ENCODE results near the gene SHMT2. TPM values are rescaled to one million over a fixed set of nuclear protein-coding genes. Genes with fewer than 3 reads are reported as not detected.
A peak's percentile ranks its signal among the peaks of the same experiment; 100 is the strongest.

The SHMT2 gene
- total and polyA plus RNA-seq, 7 experiments from 2014 or later = 21.7 to 175 (median 36.1) TPM

GRCh38 chr12:57236201-57236924, 6.9 kb downstream of the SHMT2 start:
- peak in 1 of 9 donors; percentile 9 for DNase-seq
- CTCF ChIA-PET = interaction anchor here (1.3 to 11.8 kb wide), 3 partner anchors 9 to 167 kb away, joined by 3 to 156 read pairs (median 148); partner anchors contain the start of genes NXPH4 and SHMT2
- Mint-ChIP-seq H3K4me1 (peaks cover 38 to 62% (median 52%) of the 10 kb centered on the region in 7 donors), H3K27ac (peak overlapping the region in 1 of 9 donors; percentile 77), H3K36me3 (peaks cover 13 to 29% (median 16%) of the 10 kb centered on the region in 5 donors), H3K27me3 (peaks cover 29 to 51% (median 38%) of the 10 kb centered on the region in 5 donors), H3K9me3 (no peaks in the 10 kb centered on the region), H3K4me3 (peak overlapping the region in 5 of 10 donors; percentile 8 to 97 (median 87))
- H3K27ac ChIP-seq (ENCODE audit: low read depth, low read length) = no peak overlapping the region
- intact Hi-C loops (cut with micrococcal nuclease) = no loop called here
- peaks cover 25 to 44% of the 10 kb centered on the region in 2 donors for H3K4me1 ChIP-seq (ENCODE audit: control insufficient read depth in 2 of 2, insufficient read depth in 2 of 2, low read length in 2 of 2)
- H3K4me3 ChIP-seq (ENCODE audit: low read length) = no peak overlapping the region
- H3K36me3 ChIP-seq (ENCODE audit: control insufficient read depth in 2 of 3, insufficient read depth in 3 of 3, low read length in 3 of 3) = peaks cover 0 to 40% (median 0%) of the 10 kb centered on the region in 3 experiments
- POLR2A ChIA-PET = interaction anchor here (1.0 to 7.7 kb wide), 3 partner anchors 9 to 18 kb away, joined by 3 to 79 read pairs (median 4); partner anchors contain the start of gene SHMT2
- no peaks in the 10 kb centered on the region for H3K9me3 ChIP-seq (ENCODE audit: control insufficient read depth in 2 of 3, low read length in 3 of 3)
- ATAC-seq = no peak
- H3K27me3 ChIP-seq (ENCODE audit: control insufficient read depth in 2 of 2, insufficient read depth in 2 of 2, low read length in 2 of 2) = peaks cover 0 to 10% of the 10 kb centered on the region in 2 donors

GRCh38 chr12:57236925-57237595, 7.5 kb downstream of the SHMT2 start:
- Histone ChIP-seq H3K9me3 (ENCODE audit: control insufficient read depth in 2 of 3, low read length in 3 of 3) (no peaks in the 10 kb centered on the region), H3K36me3 (ENCODE audit: control insufficient read depth in 2 of 3, insufficient read depth in 3 of 3, low read length in 3 of 3) (peaks cover 0 to 33% (median 0%) of the 10 kb centered on the region in 3 experiments), H3K27me3 (ENCODE audit: control insufficient read depth in 2 of 2, insufficient read depth in 2 of 2, low read length in 2 of 2) (peaks cover 4 to 17% of the 10 kb centered on the region in 2 donors), H3K4me3 (ENCODE audit: low read length) (no peak overlapping the region), H3K4me1 (ENCODE audit: control insufficient read depth in 2 of 2, insufficient read depth in 2 of 2, low read length in 2 of 2) (peaks cover 32 to 51% of the 10 kb centered on the region in 2 donors), H3K27ac (ENCODE audit: low read depth, low read length) (no peak overlapping the region)
- CTCF ChIA-PET = interaction anchor here (1.3 to 11.8 kb wide), 4 partner anchors 10 to 168 kb away, joined by 3 to 156 read pairs (median 83); partner anchors contain the start of genes NXPH4 and SHMT2
- ATAC-seq (no peak), DNase-seq (peak in 1 of 9 donors; percentile 13)
- H3K27ac Mint-ChIP-seq = peak overlapping the region in 1 of 9 donors; percentile 77
- peaks cover 43 to 65% (median 55%) of the 10 kb centered on the region in 7 donors for H3K4me1 Mint-ChIP-seq
- H3K9me3 Mint-ChIP-seq = no peaks in the 10 kb centered on the region
- intact Hi-C loops (cut with micrococcal nuclease) = no loop called here
- POLR2A ChIA-PET = interaction anchor here (3.5 to 7.7 kb wide), 2 partner anchors 10 to 23 kb away, joined by 23 to 79 read pairs; partner anchors contain the start of gene SHMT2
- peaks cover 13 to 24% (median 15%) of the 10 kb centered on the region in 5 donors for H3K36me3 Mint-ChIP-seq
- H3K4me3 Mint-ChIP-seq = peak overlapping the region; percentile 27 to 97 (median 82)
- peaks cover 36 to 58% (median 45%) of the 10 kb centered on the region in 5 donors for H3K27me3 Mint-ChIP-seq

GRCh38 chr12:57237596-57237931, 8.1 kb downstream of the SHMT2 start:
- no peaks in the 10 kb centered on the region for H3K9me3 ChIP-seq (ENCODE audit: control insufficient read depth in 2 of 3, low read length in 3 of 3)
- H3K27ac Mint-ChIP-seq = peak overlapping the region in 2 of 9 donors; percentile 45 to 79

GRCh38 chr12:57237932-57238853, 8.7 kb downstream of the SHMT2 start:
- Histone ChIP-seq H3K36me3 (ENCODE audit: control insufficient read depth in 2 of 3, insufficient read depth in 3 of 3, low read length in 3 of 3) (peaks cover 0 to 22% (median 0%) of the 10 kb centered on the region in 3 experiments), H3K4me3 (ENCODE audit: low read length) (peak overlapping the region; percentile 80), H3K9me3 (ENCODE audit: control insufficient read depth in 2 of 3, low read length in 3 of 3) (no peaks in the 10 kb centered on the region), H3K4me1 (ENCODE audit: control insufficient read depth in 2 of 2, insufficient read depth in 2 of 2, low read length in 2 of 2) (peaks cover 41 to 62% of the 10 kb centered on the region in 2 donors), H3K27ac (ENCODE audit: low read depth, low read length) (no peak overlapping the region), H3K27me3 (ENCODE audit: control insufficient read depth in 2 of 2, insufficient read depth in 2 of 2, low read length in 2 of 2) (peaks cover 7 to 18% of the 10 kb centered on the region in 2 donors)
- ChIA-PET POLR2A (interaction anchor here (0.6 to 7.7 kb wide), 6 partner anchors 11 to 1422 kb away, joined by 3 to 79 read pairs (median 6); partner anchors contain the start of genes LRP1 and SHMT2), CTCF (interaction anchor here (1.0 to 11.8 kb wide), 5 partner anchors 11 to 169 kb away, joined by 3 to 156 read pairs (median 18); partner anchors contain the start of genes NXPH4 and SHMT2)
- peak in 1 of 9 donors; percentile 13 for DNase-seq
- no peaks in the 10 kb centered on the region for H3K9me3 Mint-ChIP-seq
- ATAC-seq = no peak
- peaks cover 42 to 66% (median 53%) of the 10 kb centered on the region in 5 donors for H3K27me3 Mint-ChIP-seq
- H3K4me3 Mint-ChIP-seq = peak overlapping the region; percentile 87 to 99 (median 94)
- H3K36me3 Mint-ChIP-seq = peaks cover 7 to 15% (median 10%) of the 10 kb centered on the region in 5 donors
- peak overlapping the region in 4 of 9 donors; percentile 36 to 79 (median 66) for H3K27ac Mint-ChIP-seq
- H3K4me1 Mint-ChIP-seq = peaks cover 47 to 75% (median 63%) of the 10 kb centered on the region in 7 donors
- intact Hi-C loops (cut with micrococcal nuclease) = loop anchor here (2.0 kb wide), 2 partner anchors 13 to 113 kb away; no protein-coding TSS in a partner anchor

More at GRCh38 chr12:57237596-57237931, 8.1 kb downstream of the SHMT2 start:
- H3K27me3 ChIP-seq (ENCODE audit: control insufficient read depth in 2 of 2, insufficient read depth in 2 of 2, low read length in 2 of 2) = peaks cover 7 to 18% of the 10 kb centered on the region in 2 donors
- H3K9me3 Mint-ChIP-seq = no peaks in the 10 kb centered on the region
- H3K27me3 Mint-ChIP-seq = peaks cover 40 to 63% (median 48%) of the 10 kb centered on the region in 5 donors
- peak overlapping the region; percentile 63 to 97 (median 82) for H3K4me3 Mint-ChIP-seq
- ChIA-PET CTCF (interaction anchor here (1.3 to 11.8 kb wide), 4 partner anchors 11 to 169 kb away, joined by 3 to 156 read pairs (median 83); partner anchors contain the start of genes NXPH4 and SHMT2), POLR2A (interaction anchor here (3.5 to 7.7 kb wide), 2 partner anchors 11 to 24 kb away, joined by 23 to 79 read pairs; partner anchors contain the start of gene SHMT2)
- no peak for DNase-seq
- no peak overlapping the region for H3K4me3 ChIP-seq (ENCODE audit: low read length)
- peaks cover 47 to 68% (median 60%) of the 10 kb centered on the region in 7 donors for H3K4me1 Mint-ChIP-seq
- H3K36me3 ChIP-seq (ENCODE audit: control insufficient read depth in 2 of 3, insufficient read depth in 3 of 3, low read length in 3 of 3) = peaks cover 0 to 28% (median 0%) of the 10 kb centered on the region in 3 experiments
- ATAC-seq = no peak
- no peak overlapping the region for H3K27ac ChIP-seq (ENCODE audit: low read depth, low read length)
- H3K4me1 ChIP-seq (ENCODE audit: control insufficient read depth in 2 of 2, insufficient read depth in 2 of 2, low read length in 2 of 2) = peaks cover 34 to 56% of the 10 kb centered on the region in 2 donors
- H3K36me3 Mint-ChIP-seq = peaks cover 13 to 20% (median 15%) of the 10 kb centered on the region in 5 donors
- intact Hi-C loops (cut with micrococcal nuclease) = no loop called here

GRCh38 chr12:57238854-57239554, 9.5 kb downstream of the SHMT2 start:
- CTCF ChIA-PET = interaction anchor here (1.0 to 11.8 kb wide), 4 partner anchors 12 to 25 kb away, joined by 3 to 156 read pairs (median 83); partner anchors contain the start of genes NXPH4 and SHMT2
- H3K4me3 ChIP-seq (ENCODE audit: low read length) = peak overlapping the region; percentile 80

More at GRCh38 chr12:57238854-57239554, 9.5 kb downstream of the SHMT2 start:
- Histone ChIP-seq H3K9me3 (ENCODE audit: control insufficient read depth in 2 of 3, low read length in 3 of 3) (no peaks in the 10 kb centered on the region), H3K27me3 (ENCODE audit: control insufficient read depth in 2 of 2, insufficient read depth in 2 of 2, low read length in 2 of 2) (peaks cover 7 to 18% of the 10 kb centered on the region in 2 donors), H3K27ac (ENCODE audit: low read depth, low read length) (no peak overlapping the region), H3K36me3 (ENCODE audit: control insufficient read depth in 2 of 3, insufficient read depth in 3 of 3, low read length in 3 of 3) (peaks cover 0 to 14% (median 0%) of the 10 kb centered on the region in 3 experiments), H3K4me1 (ENCODE audit: control insufficient read depth in 2 of 2, insufficient read depth in 2 of 2, low read length in 2 of 2) (peaks cover 45 to 70% of the 10 kb centered on the region in 2 donors)
- Mint-ChIP-seq H3K4me1 (peaks cover 52 to 82% (median 66%) of the 10 kb centered on the region in 7 donors), H3K27ac (peak overlapping the region in 6 of 9 donors; percentile 24 to 83 (median 64)), H3K27me3 (peaks cover 48 to 72% (median 55%) of the 10 kb centered on the region in 5 donors), H3K9me3 (no peaks in the 10 kb centered on the region), H3K36me3 (peaks cover 3 to 7% (median 6%) of the 10 kb centered on the region in 5 donors), H3K4me3 (peak overlapping the region; percentile 87 to 99 (median 95))
- intact Hi-C loops (cut with micrococcal nuclease) = loop anchor here (1.0 to 2.0 kb wide), 5 partner anchors 10 to 114 kb away; partner anchors contain the start of genes SHMT2 (in 2 of the 2) and LRP1 (in 1 of the 2)
- ATAC-seq (peak; percentile 89), DNase-seq (peak; percentile 72 to 94 (median 85))
- POLR2A ChIA-PET = interaction anchor here (0.6 to 7.7 kb wide), 5 partner anchors 12 to 1423 kb away, joined by 3 to 79 read pairs (median 7); partner anchors contain the start of gene SHMT2

Measured in naive thymus-derived CD4-positive, alpha-beta T cell (primary cell).